Smooth muscle cell of trachea (primary cell): ENCODE results near the gene CYP1B1. TPM values are rescaled to one million over a fixed set of nuclear protein-coding genes. Genes with fewer than 3 reads are reported as not detected.

Source experiments
- total RNA-seq: library from RNA; depleted of rRNA; stranded (reverse); fragments of >200 nt; gene quantifications from 2 replicates; pipeline ENCODE4 v1.2.1, GENCODE V29; 2014

CYP1B1 gene
- 31.1 and 184 TPM in 2 replicates for total RNA-seq

DNA sequence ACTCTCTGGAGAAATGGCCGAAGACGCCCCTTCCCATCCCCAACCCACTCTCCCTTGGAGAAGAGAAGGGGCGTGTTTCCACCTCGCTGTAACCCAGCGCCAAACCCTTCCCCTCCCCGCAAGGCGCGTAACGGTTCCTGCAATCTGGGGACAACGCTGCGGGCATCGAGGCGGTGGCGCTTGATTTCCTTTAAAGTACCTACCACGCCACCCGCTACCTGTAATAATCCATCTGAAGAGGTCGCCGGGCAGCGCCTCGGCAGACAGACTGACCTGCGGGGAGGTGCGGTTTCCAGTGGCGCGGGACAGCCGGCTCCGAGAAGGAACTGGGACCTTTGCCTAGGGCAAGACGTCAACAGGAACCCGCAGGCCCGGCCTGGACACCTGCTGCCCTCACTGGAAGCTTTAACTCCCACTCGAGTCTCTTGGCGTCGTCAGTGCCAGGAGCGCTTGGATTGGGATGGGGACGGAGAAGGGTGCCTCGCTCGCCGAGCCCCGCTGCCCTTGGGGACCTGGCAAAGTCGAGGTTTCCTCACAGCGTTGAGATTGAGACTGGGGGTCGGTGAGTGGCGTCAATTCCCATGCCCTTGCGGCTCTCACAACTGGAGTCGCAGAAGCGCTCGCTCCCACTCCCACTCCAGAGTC is at the start of gene CYP1B1:
TSS of gene CYP1B1 (minus strand) at position 645 of the 645 bp plus-strand sequence. CDS start 763 bp downstream, outside the sequence.

Other genes with a start within 250 kb of the CYP1B1 start
- gene RMDN2, start 150.9 kb downstream of the CYP1B1 start, total RNA-seq = 4.6 and 5.1 TPM in 2 replicates